ENCODE measurements around the gene MEI1.
"Not testable (repeated sequence)": the region's sequence is repeated elsewhere in the genome, so short reads cannot be mapped to it uniquely, and the experiment has no call there.

Gene MEI1

DNA sequence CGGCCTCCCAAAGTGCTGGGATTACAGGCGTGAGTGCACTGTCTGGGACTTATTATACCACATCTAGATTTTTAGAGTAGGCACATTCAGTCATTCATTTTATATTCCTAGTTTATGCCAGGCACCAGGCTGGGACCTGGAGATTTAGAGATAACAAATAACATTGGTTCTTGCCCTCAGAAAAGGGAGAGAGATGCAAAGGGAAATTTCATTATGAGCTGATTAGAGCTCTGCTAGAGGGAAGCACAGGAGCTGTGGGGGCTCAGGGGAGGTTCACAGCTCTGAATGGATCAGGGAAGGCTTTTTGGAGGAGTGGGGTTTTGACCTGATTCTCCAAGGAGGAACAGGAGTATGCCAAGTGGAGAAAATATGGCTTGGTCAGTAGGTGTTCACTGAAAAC is 32.3 kb downstream of the MEI1 start:
- Histone ChIP-seq H3K9ac (no peak overlapping the region), H4K20me1 (ENCODE audit: insufficient read depth) (no peaks in the 10 kb centered on the region), H3K4me1 (ENCODE audit: low read depth, poor library complexity, severe bottlenecking) (no peaks in the 10 kb centered on the region), H3K4me2 (no peak overlapping the region), H3K36me3 (ENCODE audit: insufficient read depth) (no peaks in the 10 kb centered on the region), H3K27me3 (ENCODE audit: insufficient read depth, low read depth) (no peaks in the 10 kb centered on the region), H3K27ac (no peak overlapping the region), H3K4me3 (IDR thresholded peaks at IDR 0.05; ENCODE audit: insufficient read depth, low read depth, low read length) (no peak overlapping the region), H2AFZ (ENCODE audit: low read depth) (no peak overlapping the region), H3K79me2 (ENCODE audit: insufficient read depth, low read depth) (no peaks in the 10 kb centered on the region)
- TF ChIP-seq, protein P1, sequence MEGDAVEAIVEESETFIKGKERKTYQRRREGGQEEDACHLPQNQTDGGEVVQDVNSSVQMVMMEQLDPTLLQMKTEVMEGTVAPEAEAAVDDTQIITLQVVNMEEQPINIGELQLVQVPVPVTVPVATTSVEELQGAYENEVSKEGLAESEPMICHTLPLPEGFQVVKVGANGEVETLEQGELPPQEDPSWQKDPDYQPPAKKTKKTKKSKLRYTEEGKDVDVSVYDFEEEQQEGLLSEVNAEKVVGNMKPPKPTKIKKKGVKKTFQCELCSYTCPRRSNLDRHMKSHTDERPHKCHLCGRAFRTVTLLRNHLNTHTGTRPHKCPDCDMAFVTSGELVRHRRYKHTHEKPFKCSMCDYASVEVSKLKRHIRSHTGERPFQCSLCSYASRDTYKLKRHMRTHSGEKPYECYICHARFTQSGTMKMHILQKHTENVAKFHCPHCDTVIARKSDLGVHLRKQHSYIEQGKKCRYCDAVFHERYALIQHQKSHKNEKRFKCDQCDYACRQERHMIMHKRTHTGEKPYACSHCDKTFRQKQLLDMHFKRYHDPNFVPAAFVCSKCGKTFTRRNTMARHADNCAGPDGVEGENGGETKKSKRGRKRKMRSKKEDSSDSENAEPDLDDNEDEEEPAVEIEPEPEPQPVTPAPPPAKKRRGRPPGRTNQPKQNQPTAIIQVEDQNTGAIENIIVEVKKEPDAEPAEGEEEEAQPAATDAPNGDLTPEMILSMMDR (conservative IDR thresholded peaks at IDR 0.05; ENCODE audit: low read depth, low read length), result no peak

DNA sequence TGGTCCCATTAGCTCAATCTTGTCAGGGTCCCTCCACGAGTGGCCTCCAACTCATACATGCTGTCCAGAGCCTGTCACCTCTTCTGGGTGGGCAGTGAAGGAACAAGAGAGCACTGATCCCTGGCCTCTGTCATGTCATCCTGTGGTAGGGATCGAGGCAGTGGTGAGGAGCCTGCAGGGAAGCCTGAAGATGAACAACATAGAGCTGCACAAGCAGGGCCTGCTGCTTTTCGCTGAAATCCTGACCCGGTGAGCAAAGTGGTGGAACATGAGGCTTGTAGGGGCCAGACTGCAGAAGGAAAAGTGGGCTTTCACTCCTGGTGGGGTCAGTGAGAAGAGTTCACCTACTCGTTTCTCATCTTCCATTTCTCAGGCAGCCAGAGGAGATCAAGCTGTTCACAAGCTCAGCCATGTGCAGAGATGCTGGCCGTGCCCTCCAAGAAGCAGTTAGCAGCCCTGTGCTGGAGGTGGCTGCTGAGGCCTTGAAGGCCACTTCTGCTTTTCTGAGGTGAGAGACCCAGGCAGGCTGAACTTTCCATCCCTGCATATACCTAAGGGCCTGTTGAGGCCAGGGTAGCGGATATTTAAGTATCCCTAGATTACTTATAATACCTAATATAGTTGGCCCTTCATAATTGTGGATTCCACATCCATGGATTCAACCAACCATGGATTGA is 32.9 kb downstream of the MEI1 start:
- Histone ChIP-seq H3K27ac (no peak overlapping the region), H3K36me3 (ENCODE audit: insufficient read depth) (no peaks in the 10 kb centered on the region), H3K79me2 (ENCODE audit: insufficient read depth, low read depth) (no peaks in the 10 kb centered on the region), H4K20me1 (ENCODE audit: insufficient read depth) (no peaks in the 10 kb centered on the region), H2AFZ (ENCODE audit: low read depth) (no peak overlapping the region), H3K4me3 (IDR thresholded peaks at IDR 0.05; ENCODE audit: insufficient read depth, low read depth, low read length) (no peak overlapping the region), H3K4me1 (ENCODE audit: low read depth, poor library complexity, severe bottlenecking) (no peaks in the 10 kb centered on the region), H3K27me3 (ENCODE audit: insufficient read depth, low read depth) (no peaks in the 10 kb centered on the region), H3K4me2 (no peak overlapping the region), H3K9ac (no peak overlapping the region)
- TF ChIP-seq, protein P1 (conservative IDR thresholded peaks at IDR 0.05; ENCODE audit: low read depth, low read length), result no peak

DNA sequence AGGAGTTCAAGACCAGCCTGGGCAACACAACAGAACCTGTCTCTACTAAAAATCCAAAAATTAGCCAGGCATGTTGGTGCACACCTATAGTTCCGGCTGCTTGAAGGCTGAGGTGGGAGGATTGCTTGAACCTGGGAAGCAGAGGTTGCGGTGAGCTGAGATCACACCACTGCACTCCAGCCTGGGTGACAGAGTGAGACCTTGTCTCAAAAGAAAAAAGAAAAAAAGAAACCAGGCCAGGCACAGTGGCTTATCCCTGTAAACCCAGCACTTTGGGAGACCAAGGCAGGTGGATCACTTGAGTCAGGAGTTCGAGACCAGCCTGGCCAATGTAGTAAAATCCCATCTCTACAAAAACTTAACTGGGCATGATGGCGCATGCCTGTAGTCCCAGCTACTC is 33.9 kb downstream of the MEI1 start:
- not testable (repeated sequence) for H4K20me1 ChIP-seq (ENCODE audit: insufficient read depth)

DNA sequence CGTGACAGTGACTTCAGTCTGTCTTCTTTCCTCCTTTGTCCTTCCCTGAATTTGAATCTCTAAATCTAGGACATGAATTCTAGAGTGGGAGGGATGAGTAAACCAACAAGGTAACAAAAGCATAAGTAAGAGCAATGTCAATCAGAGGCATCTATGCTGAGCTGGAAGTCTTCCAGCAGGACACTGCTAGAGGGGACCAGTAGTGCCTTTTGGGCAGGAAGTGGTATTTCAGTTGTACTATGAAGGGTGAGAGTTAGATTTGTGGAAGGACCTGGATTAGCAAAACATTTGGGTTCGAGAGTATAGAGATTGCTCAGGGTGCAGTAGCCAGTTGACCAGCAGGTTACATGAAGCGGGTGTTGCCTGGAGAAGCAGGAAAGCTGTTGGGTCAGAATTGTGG is 40.3 kb downstream of the MEI1 start:
- no peak overlapping the region for H3K4me2 ChIP-seq
- H3K9ac ChIP-seq, result no peak overlapping the region
- H4K20me1 ChIP-seq (ENCODE audit: insufficient read depth), result no peaks in the 10 kb centered on the region
- no peak overlapping the region for H2AFZ ChIP-seq (ENCODE audit: low read depth)
- TF ChIP-seq, protein P1 (conservative IDR thresholded peaks at IDR 0.05; ENCODE audit: low read depth, low read length), result no peak
- H3K4me3 ChIP-seq (IDR thresholded peaks at IDR 0.05; ENCODE audit: insufficient read depth, low read depth, low read length), result no peak overlapping the region
- no peaks in the 10 kb centered on the region for H3K36me3 ChIP-seq (ENCODE audit: insufficient read depth)
- H3K27me3 ChIP-seq (ENCODE audit: insufficient read depth, low read depth), result no peaks in the 10 kb centered on the region
- H3K27ac ChIP-seq, result no peak overlapping the region
- no peaks in the 10 kb centered on the region for H3K4me1 ChIP-seq (ENCODE audit: low read depth, poor library complexity, severe bottlenecking)
- H3K79me2 ChIP-seq (ENCODE audit: insufficient read depth, low read depth), result no peaks in the 10 kb centered on the region

More for the DNA sequence above, 33.9 kb downstream of the MEI1 start:
- not testable (repeated sequence) for H3K36me3 ChIP-seq (ENCODE audit: insufficient read depth); H3K9ac ChIP-seq; H2AFZ ChIP-seq (ENCODE audit: low read depth); H3K27ac ChIP-seq; H3K4me3 ChIP-seq (IDR thresholded peaks at IDR 0.05; ENCODE audit: insufficient read depth, low read depth, low read length); H3K4me2 ChIP-seq; H3K79me2 ChIP-seq (ENCODE audit: insufficient read depth, low read depth); H3K4me1 ChIP-seq (ENCODE audit: low read depth, poor library complexity, severe bottlenecking); H3K27me3 ChIP-seq (ENCODE audit: insufficient read depth, low read depth)

DNA sequence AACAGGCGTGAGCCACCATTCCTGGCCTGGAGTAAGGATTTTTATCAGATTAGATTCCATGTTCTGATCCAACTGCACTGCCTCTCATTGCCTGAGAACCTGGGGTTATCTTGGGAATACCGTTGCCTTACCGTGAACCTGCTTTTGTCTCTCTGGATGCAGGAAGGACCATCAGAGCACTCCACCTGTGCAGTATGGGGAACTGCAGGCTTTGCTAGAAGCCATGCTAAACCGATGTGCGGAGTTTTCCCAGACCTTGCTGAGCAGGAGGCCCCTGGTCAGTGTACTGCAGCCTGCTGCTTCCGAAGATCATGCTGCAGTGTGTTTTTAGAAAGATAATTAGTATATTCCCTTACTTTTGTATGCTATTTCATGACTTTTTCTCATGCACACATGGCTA is 43.6 kb downstream of the MEI1 start:
- no peak overlapping the region for H3K27ac ChIP-seq
- no peak overlapping the region for H3K4me3 ChIP-seq (IDR thresholded peaks at IDR 0.05; ENCODE audit: insufficient read depth, low read depth, low read length)
- no peaks in the 10 kb centered on the region for H3K36me3 ChIP-seq (ENCODE audit: insufficient read depth)
- no peaks in the 10 kb centered on the region for H4K20me1 ChIP-seq (ENCODE audit: insufficient read depth)
- peaks cover 11% of the 10 kb centered on the region for H3K4me1 ChIP-seq (ENCODE audit: low read depth, poor library complexity, severe bottlenecking)
- TF ChIP-seq, protein P1 (conservative IDR thresholded peaks at IDR 0.05; ENCODE audit: low read depth, low read length), result no peak
- no peak overlapping the region for H3K9ac ChIP-seq
- H3K4me2 ChIP-seq, result no peak overlapping the region
- no peaks in the 10 kb centered on the region for H3K79me2 ChIP-seq (ENCODE audit: insufficient read depth, low read depth)
- H3K27me3 ChIP-seq (ENCODE audit: insufficient read depth, low read depth), result no peaks in the 10 kb centered on the region
- H2AFZ ChIP-seq (ENCODE audit: low read depth), result no peak overlapping the region

Measured in KMS-11 (cell line).